Mammary epithelial cell (primary cell): ENCODE data around the gene CEACAM8.

Source experiments
- CTCF ChIP-seq, 2 donors: IDR thresholded peaks in 1 of 2; conservative IDR thresholded peaks in 1 of 2; 2 replicates each; pipeline ENCODE4 v1.5.1; 2011 to 2012; ENCODE audit warnings: inconsistent platforms in 2 of 2, low read length in 2 of 2, mild to moderate bottlenecking in 2 of 2, control low read depth in 1 of 2, low read depth in 1 of 2; ENCODE audit not compliant: insufficient read depth in 1 of 2; ENCODE audit errors: extremely low read depth in 1 of 2
- EZH2 ChIP-seq: IDR thresholded peaks from 2 replicates; pipeline ENCODE4 v1.6.1; 2012; ENCODE audit warnings: low read length, inconsistent platforms, borderline replicate concordance

GRCh38 chr19:42538841-42539709 is 55.6 kb downstream of the CEACAM8 start:
- TF ChIP-seq CTCF (conservative IDR thresholded peaks at IDR 0.05 in 1 of 2, IDR thresholded peaks at IDR 0.05 in 1 of 2; ENCODE audit: extremely low read depth in 1 of 2, insufficient read depth in 1 of 2, low read depth in 1 of 2, low read length in 2 of 2) = no peak
- TF ChIP-seq EZH2 = no peak
